CD14-positive monocyte (primary cell): ENCODE results near the gene NCK1. TPM values are rescaled to one million over a fixed set of nuclear protein-coding genes. Genes with fewer than 3 reads are reported as not detected.

Experiments used
- DNase-seq, 3 donors: peaks; one replicate each; pipeline ENCODE4 v3.0.0-alpha.2; 2011 to 2022
- H2AFZ ChIP-seq: 2 replicates; pipeline ENCODE4 v1.6.0; 2012; ENCODE audit warnings: mild to moderate bottlenecking, low read depth, low read length, inconsistent platforms; ENCODE audit not compliant: insufficient read depth, poor library complexity, severe bottlenecking
- H3K27ac ChIP-seq, 2 donors: 1 replicate in 1 of 2; 2 replicates in 1 of 2; pipeline ENCODE4 v1.5.1; 2012 to 2013; ENCODE audit warnings: low read length in 2 of 2, control low read depth in 1 of 2, inconsistent platforms in 1 of 2, low read depth in 1 of 2, mild to moderate bottlenecking in 1 of 2
- H3K27me3 ChIP-seq, 2 donors: one replicate each; pipeline versions ENCODE4 v1.6.0 to v1.6.1; 2011 to 2013; ENCODE audit warnings: low read length in 2 of 2; ENCODE audit not compliant: control insufficient read depth in 2 of 2, insufficient read depth in 2 of 2
- H3K36me3 ChIP-seq, 2 donors: replicated peaks in 1 of 2; 1 replicate in 1 of 2; 2 replicates in 1 of 2; pipeline versions ENCODE4 v1.5.1 to v1.6.1; 2012 to 2013; ENCODE audit warnings: low read length in 2 of 2, control low read depth in 1 of 2, inconsistent platforms in 1 of 2, mild to moderate bottlenecking in 1 of 2; ENCODE audit not compliant: insufficient read depth in 2 of 2, control insufficient read depth in 1 of 2
- H3K4me1 ChIP-seq, 2 donors: 1 replicate in 1 of 2; 2 replicates in 1 of 2; pipeline versions ENCODE4 v1.5.1 to v1.6.1; 2012 to 2013; ENCODE audit warnings: low read length in 2 of 2, control low read depth in 1 of 2, inconsistent platforms in 1 of 2, mild to moderate bottlenecking in 1 of 2, moderate library complexity in 1 of 2; ENCODE audit not compliant: insufficient read depth in 2 of 2, control insufficient read depth in 1 of 2
- H3K4me2 ChIP-seq: replicated peaks from 2 replicates; pipeline ENCODE3; 2012; ENCODE audit warnings: low read length, moderate library complexity, mild to moderate bottlenecking; ENCODE audit not compliant: poor library complexity, severe bottlenecking; ENCODE audit errors: extremely low read depth
- H3K4me3 ChIP-seq, 3 experiments: fragments of 200-600 bp in 1 of 3; sonication (generic) in 1 of 3; replicated peaks in 1 of 3; 1 replicate in 2 of 3; 2 replicates in 1 of 3; pipeline ENCODE4 v1.5.1; 2011 to 2013; ENCODE audit warnings: low read length in 3 of 3, mild to moderate bottlenecking in 3 of 3, control low read depth in 2 of 3, low read depth in 2 of 3, inconsistent platforms in 1 of 3, moderate library complexity in 1 of 3
- H3K79me2 ChIP-seq: 2 replicates; pipeline ENCODE4 v1.6.0; 2012; ENCODE audit warnings: mild to moderate bottlenecking, control low read depth, inconsistent platforms, low read length, moderate library complexity; ENCODE audit not compliant: insufficient read depth
- H3K9ac ChIP-seq: 2 replicates; pipeline ENCODE4 v1.6.0; 2017; ENCODE audit warnings: low read length, mild to moderate bottlenecking; ENCODE audit not compliant: insufficient read depth, poor library complexity, severe bottlenecking
- H3K9me3 ChIP-seq, 2 donors: replicated peaks in 1 of 2; 1 replicate in 1 of 2; 2 replicates in 1 of 2; pipeline versions ENCODE4 v1.5.1 to v1.6.1; 2012 to 2013; ENCODE audit warnings: low read length in 2 of 2, control low read depth in 1 of 2; ENCODE audit not compliant: control insufficient read depth in 1 of 2, insufficient read depth in 1 of 2
- H4K20me1 ChIP-seq: 2 replicates; pipeline ENCODE4 v1.6.0; 2012; ENCODE audit warnings: mild to moderate bottlenecking, low read length, control low read depth, moderate library complexity; ENCODE audit not compliant: insufficient read depth
- H3K27ac Mint-ChIP-seq, 7 donors: one replicate each; pipeline ENCODE4 v1.8.0; 2020; ENCODE audit warnings: mild to moderate bottlenecking in 7 of 7, mixed read lengths in 7 of 7, moderate library complexity in 6 of 7, inconsistent platforms in 2 of 7
- H3K27me3 Mint-ChIP-seq, 3 donors: one replicate each; pipeline ENCODE4 v1.8.0; 2021 to 2022; ENCODE audit warnings: low read depth in 3 of 3, mild to moderate bottlenecking in 3 of 3, mixed read lengths in 3 of 3, moderate library complexity in 3 of 3, inconsistent platforms in 1 of 3
- H3K36me3 Mint-ChIP-seq, 2 donors: one replicate each; pipeline ENCODE4 v1.8.0; 2020; ENCODE audit warnings: mixed read lengths in 2 of 2, inconsistent platforms in 1 of 2, mild to moderate bottlenecking in 1 of 2
- H3K4me1 Mint-ChIP-seq: one replicate; pipeline ENCODE4 v1.8.0; 2020; ENCODE audit warnings: mild to moderate bottlenecking, mixed read lengths
- H3K4me3 Mint-ChIP-seq, 2 donors: one replicate each; pipeline ENCODE4 v1.8.0; 2020; ENCODE audit warnings: mild to moderate bottlenecking in 2 of 2, mixed read lengths in 2 of 2, moderate library complexity in 1 of 2
- H3K9me3 Mint-ChIP-seq, 7 donors: one replicate each; pipeline ENCODE4 v1.8.0; 2020 to 2022; ENCODE audit warnings: mixed read lengths in 7 of 7, mild to moderate bottlenecking in 6 of 7, moderate library complexity in 6 of 7, inconsistent platforms in 2 of 7
- CTCF ChIP-seq: fragments of 200-600 bp; IDR thresholded peaks from one replicate; pipeline ENCODE4 v1.8.0; 2022; ENCODE audit warnings: antibody characterized with exemption, mild to moderate bottlenecking
- WGBS: methylation state at CpG from one replicate; pipeline ENCODE4 v1.1.5; 2013; ENCODE audit warnings: missing lambda C conversion rate; ENCODE audit not compliant: insufficient coverage; 5-methylcytosine and 5-hydroxymethylcytosine counted together
- intact Hi-C, 2 donors: fragments of 100-400 bp; cut with micrococcal nuclease; formaldehyde crosslinking; loops; one replicate each; pipeline versions ENCODE4 v1.15.0 to v1.15.1; 2023
- polyA plus RNA-seq, 3 donors: library from polyadenylated mRNA; depleted of rRNA in 1 of 3; unstranded in 2 of 3; stranded (reverse) in 1 of 3; fragments of 300-500 nt in 2 of 3; fragments of >200 nt in 1 of 3; fragmentation: Illumina TruSeq in 2 of 3; gene quantifications; 1 replicate in 2 of 3; 2 replicates in 1 of 3; pipeline ENCODE4 v1.2.3, GENCODE V29; 2012 to 2021

The NCK1 gene
- polyA plus RNA-seq, 3 donors, result 20.4 to 28.8 (median 22.8) TPM

- Histone ChIP-seq H2AFZ (no peak overlapping the region), H3K9ac (no peak overlapping the region), H3K4me3 (no peak overlapping the region), H3K4me2 (no peak overlapping the region), H4K20me1 (no peaks in the 10 kb centered on the region), H3K27me3 (no peaks in the 10 kb centered on the region), H3K9me3 (peaks cover 9 to 19% of the 10 kb centered on the region in 2 donors), H3K79me2 (no peaks in the 10 kb centered on the region), H3K4me1 (no peaks in the 10 kb centered on the region), H3K27ac (no peak overlapping the region), H3K36me3 (no peaks in the 10 kb centered on the region)
- intact Hi-C loops, result no loop called here
- Mint-ChIP-seq H3K27ac (no peak overlapping the region), H3K4me3 (no peak overlapping the region), H3K27me3 (no peaks in the 10 kb centered on the region), H3K36me3 (peaks cover 0 to 4% of the 10 kb centered on the region in 2 donors), H3K9me3 (peaks cover 16 to 26% (median 23%) of the 10 kb centered on the region in 7 donors), H3K4me1 (no peaks in the 10 kb centered on the region)
- TF ChIP-seq CTCF, result no peak
- 100% methylated on average over 2 of the region's 4 CpGs for WGBS
- no peak for DNase-seq
Measured at GRCh38 chr3:136973352-136973751, 111.3 kb downstream of the NCK1 start.

- DNase-seq, result no peak
- no peak overlapping the region for H3K4me3 ChIP-seq
- H3K9me3 ChIP-seq, result peaks cover 9 to 19% of the 10 kb centered on the region in 2 donors
- WGBS, result no CpG with 5 or more reads among the region's 2 CpGs
- Mint-ChIP-seq H3K27ac (no peak overlapping the region), H3K4me3 (no peak overlapping the region), H3K4me1 (no peaks in the 10 kb centered on the region), H3K27me3 (no peaks in the 10 kb centered on the region), H3K36me3 (peaks cover 0 to 4% of the 10 kb centered on the region in 2 donors), H3K9me3 (peaks cover 15 to 23% (median 21%) of the 10 kb centered on the region in 7 donors)
- intact Hi-C loops, result no loop called here
- H2AFZ ChIP-seq, result no peak overlapping the region
- no peak overlapping the region for H3K9ac ChIP-seq
- no peaks in the 10 kb centered on the region for H3K36me3 ChIP-seq
- TF ChIP-seq CTCF, result no peak
- no peak overlapping the region for H3K27ac ChIP-seq
- no peaks in the 10 kb centered on the region for H3K27me3 ChIP-seq
- H3K79me2 ChIP-seq, result no peaks in the 10 kb centered on the region
- no peaks in the 10 kb centered on the region for H3K4me1 ChIP-seq
- no peak overlapping the region for H3K4me2 ChIP-seq
- H4K20me1 ChIP-seq, result no peaks in the 10 kb centered on the region
Measured at GRCh38 chr3:136974670-136975069, 112.7 kb downstream of the NCK1 start.
